Cerebellar cortex (tissue), 1 donor: ENCODE results near the gene HMGCS2.
A peak's percentile ranks its signal among the peaks of the same experiment; 100 is the strongest.
"Not testable (repeated sequence)": the region's sequence is repeated elsewhere in the genome, so short reads cannot be mapped to it uniquely, and the experiment has no call there.

Source experiments
- DNase-seq: peaks from one replicate; pipeline ENCODE4 v3.0.0-alpha.2; 2015; ENCODE audit warnings: low spot score

The HMGCS2 gene

DNA sequence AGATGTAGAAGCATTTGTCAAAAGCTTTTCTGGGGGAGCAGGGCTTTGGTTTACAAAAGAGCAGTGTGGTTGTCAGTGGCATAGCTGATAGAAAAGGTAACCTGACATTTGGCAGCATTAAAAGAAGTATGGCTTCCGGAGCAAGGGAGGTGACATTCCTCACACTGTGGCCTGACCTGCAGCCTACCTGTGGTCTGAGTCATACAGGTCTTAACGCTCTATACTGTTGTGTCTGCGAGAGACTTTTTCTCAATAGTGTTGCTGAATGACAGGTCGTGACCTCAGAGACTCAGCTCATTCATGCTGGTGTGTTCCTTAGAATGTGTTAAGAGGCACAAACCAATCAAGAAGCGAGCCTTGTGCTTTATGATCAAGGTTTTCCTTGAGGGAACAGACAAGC lies 37.6 kb downstream of the HMGCS2 start:
- no peak for DNase-seq

GRCh38 chr1:119729044-119729443 lies 39.7 kb downstream of the HMGCS2 start:
- DNase-seq, result no peak

GRCh38 chr1:119727991-119728390 lies 40.7 kb downstream of the HMGCS2 start:
- DNase-seq, result no peak

- DNase-seq, result no peak
Observed at GRCh38 chr1:119725626-119726025, 43.1 kb downstream of the HMGCS2 start.

- no peak for DNase-seq
Observed at GRCh38 chr1:119724611-119725218, 44.0 kb downstream of the HMGCS2 start.

- DNase-seq, result no peak
Observed at GRCh38 chr1:119721896-119722295, 46.8 kb downstream of the HMGCS2 start.

GRCh38 chr1:119720866-119721440 lies 47.8 kb downstream of the HMGCS2 start:
- no peak for DNase-seq

DNA sequence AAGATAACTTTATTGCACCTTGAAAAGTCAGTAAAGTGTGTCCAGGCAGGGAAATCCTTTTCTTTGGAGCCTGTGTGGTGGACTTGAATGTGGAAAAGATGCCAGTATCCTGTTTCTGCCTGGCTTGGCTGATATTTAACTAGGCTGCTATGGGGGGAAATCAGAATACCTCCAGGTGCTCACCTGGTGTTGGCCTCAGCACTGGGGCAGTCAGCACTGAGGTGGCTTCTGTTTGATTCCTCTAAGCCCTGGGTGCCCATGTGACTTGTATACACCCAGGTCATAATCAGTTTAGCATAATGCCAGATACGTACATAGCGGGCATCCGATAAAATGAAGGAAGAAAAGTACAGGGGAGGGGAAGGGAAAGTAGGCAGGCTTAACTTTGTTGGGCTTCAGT lies 49.7 kb downstream of the HMGCS2 start:
- no peak for DNase-seq

DNA sequence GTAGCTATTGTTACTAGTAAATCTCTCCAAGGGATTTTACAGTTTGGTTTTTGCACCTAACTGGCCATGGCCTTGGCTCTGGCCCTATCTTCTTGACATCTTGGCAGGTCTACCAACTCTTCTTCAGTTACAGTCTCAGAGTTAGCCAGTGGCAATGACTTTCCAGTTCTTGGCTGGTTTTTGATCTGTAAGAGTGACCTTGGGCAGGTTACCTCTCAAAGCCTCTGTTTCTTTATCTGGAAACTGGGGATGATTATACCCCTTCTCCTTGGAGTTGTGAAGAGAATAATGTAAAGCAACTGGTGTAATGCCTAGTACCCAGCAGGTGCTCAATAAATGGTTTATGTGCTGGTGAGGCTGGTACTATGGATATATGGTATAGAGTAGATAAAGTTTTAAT lies 50.3 kb downstream of the HMGCS2 start:
- no peak for DNase-seq

GRCh38 chr1:119715542-119715941 lies 53.2 kb downstream of the HMGCS2 start:
- DNase-seq, result no peak

GRCh38 chr1:119714583-119714982 lies 54.1 kb downstream of the HMGCS2 start:
- no peak for DNase-seq

DNA sequence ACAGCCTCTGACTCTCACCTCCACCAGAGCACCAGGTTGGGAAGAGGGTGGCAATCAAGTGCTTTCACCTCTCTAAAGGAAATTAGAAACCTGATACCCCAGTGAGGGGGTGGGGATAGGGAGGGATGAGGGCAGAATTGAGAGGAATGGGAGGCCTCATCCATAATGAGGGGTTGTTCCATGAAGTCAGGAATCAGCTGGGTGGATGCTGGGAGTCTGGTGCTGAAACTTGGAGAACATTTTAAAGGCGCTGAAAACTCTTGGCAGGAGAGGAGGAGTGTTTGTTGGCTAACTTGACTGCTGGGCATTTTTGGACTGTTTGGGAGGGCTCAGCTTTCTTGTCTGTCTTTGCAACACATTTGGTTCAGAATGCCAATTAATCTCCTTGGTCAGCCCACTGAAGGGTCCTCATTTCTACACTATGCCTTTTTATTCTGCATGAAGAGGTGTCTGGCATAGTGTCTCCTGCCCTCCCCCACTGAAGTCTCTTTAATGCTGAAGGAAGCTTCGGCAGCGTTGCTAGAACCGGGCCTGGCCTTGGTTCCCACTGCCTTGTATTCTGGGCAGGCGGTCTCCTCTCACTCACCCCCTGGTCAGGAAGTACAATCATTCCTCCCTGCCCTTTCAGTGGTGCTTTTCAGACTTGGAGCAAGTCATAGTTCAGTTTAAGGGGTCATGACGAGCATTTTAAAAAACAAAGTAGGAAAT lies 54.8 kb downstream of the HMGCS2 start:
- DNase-seq, result peak; percentile 26

GRCh38 chr1:119713039-119713748 lies 55.5 kb downstream of the HMGCS2 start:
- DNase-seq, result peak; percentile 27

DNA sequence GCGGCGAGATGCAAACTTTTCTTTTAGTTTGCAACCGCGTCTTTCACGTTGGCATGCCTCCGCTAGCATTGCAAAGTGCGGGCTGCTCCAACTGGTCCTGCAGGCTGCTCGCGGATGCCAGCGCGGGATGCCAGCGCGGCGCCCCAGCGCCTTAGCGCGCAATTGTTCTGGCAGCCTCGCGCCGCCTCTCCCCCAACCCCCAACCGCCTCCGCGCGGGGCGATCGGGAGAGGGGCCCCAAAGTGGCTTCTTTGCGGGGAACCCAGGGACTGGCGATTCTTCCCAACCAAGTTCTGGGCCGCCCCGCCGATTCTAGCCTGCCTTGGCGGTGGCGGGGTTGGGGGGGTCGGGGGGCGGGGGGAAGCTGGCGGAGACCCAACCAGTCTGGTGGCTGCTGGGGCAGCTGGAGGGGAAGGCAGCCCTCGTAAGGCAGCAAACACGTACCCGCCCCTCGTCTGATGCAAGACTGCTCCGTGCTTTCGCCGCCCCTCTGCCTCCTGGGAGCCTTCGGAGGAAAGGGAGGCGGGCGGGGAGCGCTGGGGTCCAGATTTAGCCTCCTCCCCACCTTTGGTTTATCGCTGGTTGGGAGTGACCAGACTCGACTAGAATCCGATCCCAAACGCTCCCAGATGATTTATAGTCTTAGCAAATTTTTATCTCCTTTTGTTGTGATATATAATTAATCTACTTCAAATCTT lies 56.2 kb downstream of the HMGCS2 start:
- DNase-seq, result peak; percentile 59

- peak; percentile 72 for DNase-seq
Observed at GRCh38 chr1:119711804-119712341, 56.8 kb downstream of the HMGCS2 start, which contains the start of gene PHGDH. Gene PHGDH, plus strand, starts transcription at chr1:119711934. Its CDS starts 89 bp downstream, at chr1:119712023.

- not testable (repeated sequence) for DNase-seq
Observed at GRCh38 chr1:119711356-119711803, 57.3 kb downstream of the HMGCS2 start.

GRCh38 chr1:119706599-119706998 lies 62.1 kb downstream of the HMGCS2 start:
- not testable (repeated sequence) for DNase-seq

DNA sequence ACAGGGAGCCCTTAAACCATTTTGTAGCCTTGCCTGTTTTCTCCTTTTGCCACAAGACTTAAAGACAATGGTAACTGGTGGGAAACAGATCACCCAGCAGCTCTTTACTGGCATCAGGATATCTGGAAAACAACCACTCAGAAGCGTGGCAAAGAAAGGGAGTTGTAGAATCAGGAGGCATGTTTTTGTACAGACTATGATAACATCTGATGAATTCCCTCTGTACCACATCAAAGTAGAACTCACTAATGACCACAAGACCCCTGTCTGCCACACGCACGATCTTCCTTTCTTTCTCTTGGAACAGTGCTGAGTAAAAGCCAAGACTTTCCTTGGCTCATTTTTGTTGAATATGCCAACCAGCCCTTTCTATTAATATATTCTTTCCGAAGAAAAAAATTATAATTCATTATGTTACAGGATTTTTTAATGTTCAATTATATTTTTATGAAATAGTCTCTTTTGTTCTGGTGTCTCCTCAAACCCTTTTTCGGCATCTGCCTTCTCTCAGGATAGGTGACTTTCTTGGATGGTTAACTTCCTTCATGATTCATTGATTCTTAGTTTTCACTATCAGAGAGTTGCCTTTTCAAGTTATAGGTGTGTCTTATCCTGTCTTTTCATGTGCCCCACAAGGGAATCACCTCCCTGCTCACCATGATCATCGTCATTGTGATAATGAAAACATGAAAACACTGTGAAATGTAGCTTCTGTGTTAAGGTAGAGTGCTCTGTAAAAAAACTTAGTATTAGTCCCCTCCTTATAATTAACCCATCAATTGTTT lies 64.8 kb downstream of the HMGCS2 start:
- DNase-seq, result no peak

GRCh38 chr1:119702384-119702783 lies 66.3 kb downstream of the HMGCS2 start:
- DNase-seq, result no peak

GRCh38 chr1:119701659-119702058 lies 67.0 kb downstream of the HMGCS2 start:
- no peak for DNase-seq

- DNase-seq, result no peak
Observed at GRCh38 chr1:119700326-119700725, 68.4 kb downstream of the HMGCS2 start.
